HepG2 (cell line): Measurements from ENCODE around the gene DSTYK. TPM values are rescaled to one million over a fixed set of nuclear protein-coding genes. Genes with fewer than 3 reads are reported as not detected.

ENCODE experiments used
- ATAC-seq: fragments of 200-7000 bp; cut with Tn5 transposase; 3 replicates; pipeline ENCODE4 v1.9.1; 2020; ENCODE audit warnings: mild to moderate bottlenecking, moderate library complexity
- BruUV-seq: library from RNA; stranded (reverse); fragments of 400-500 nt; replicated peaks from 2 replicates; lab custom pipeline; 2021; lab: Mats Ljungman, UMichigan
- CTCF ChIA-PET: fragments of 300-600 bp; formaldehyde crosslinking; extraction: SDS; loops from one replicate; lab custom pipeline; 2021; ENCODE audit warnings: low total read pairs, inconsistent platforms, low intra/inter-chr PET ratio; lab: Yijun Ruan, JAX
- POLR2A ChIA-PET: fragments of 350-600 bp; sonication (Branson Sonifier 250); formaldehyde crosslinking; loops from one replicate; lab custom pipeline; 2020; ENCODE audit warnings: antibody characterized with exemption, inconsistent platforms; lab: Yijun Ruan, JAX
- DNase-seq: peaks from one replicate; pipeline ENCODE4 v3.0.0-alpha.2; 2015; ENCODE audit warnings: low spot score
- FAIRE-seq: peaks from 3 replicates; lab custom pipeline; 2011; peaks lifted over from hg19 to GRCh38; lab: Jason Lieb, UNC
- H2AFZ ChIP-seq: one replicate; pipeline ENCODE4 v1.6.1; 2011; ENCODE audit warnings: low read length, inconsistent platforms
- H3K27ac ChIP-seq: fragments of 300-600 bp; 3 replicates; pipeline ENCODE4 v1.8.0; 2011; ENCODE audit warnings: mixed run types, mild to moderate bottlenecking, mixed read lengths, low read length, inconsistent platforms; ENCODE audit not compliant: insufficient read depth; ENCODE audit errors: extremely low read length
- H3K27me3 ChIP-seq, 2 experiments: fragments of 200-600 bp in 1 of 2; 2 replicates in 1 of 2; 3 replicates in 1 of 2; pipeline versions ENCODE4 v1.6.0 to v1.8.0; 2011; ENCODE audit warnings: low read length in 2 of 2, mild to moderate bottlenecking in 2 of 2, moderate library complexity in 2 of 2, inconsistent platforms in 1 of 2; ENCODE audit not compliant: insufficient read depth in 2 of 2, control insufficient read depth in 1 of 2
- H3K36me3 ChIP-seq, 2 experiments: fragments of 200-600 bp in 1 of 2; replicated peaks in 1 of 2; 2 replicates in 1 of 2; 3 replicates in 1 of 2; pipeline versions ENCODE4 v1.5.1 to v1.8.0; 2011; ENCODE audit warnings: low read length in 2 of 2, inconsistent platforms in 1 of 2; ENCODE audit not compliant: insufficient read depth in 2 of 2, control insufficient read depth in 1 of 2
- H3K4me1 ChIP-seq: 2 replicates; pipeline ENCODE4 v1.5.1; 2012; ENCODE audit warnings: low read length, inconsistent platforms; ENCODE audit not compliant: insufficient read depth
- H3K4me2 ChIP-seq: 2 replicates; pipeline ENCODE4 v1.6.0; 2011; ENCODE audit warnings: low read depth, low read length, inconsistent platforms
- H3K4me3 ChIP-seq, 3 experiments: fragments of 200-600 bp in 1 of 3; sonication (generic), shearing (Covaris generic) in 1 of 3; replicated peaks in 1 of 3; 2 replicates each; pipeline ENCODE4 v1.5.1; 2011 to 2016; ENCODE audit warnings: low read length in 3 of 3, inconsistent platforms in 2 of 3, low read depth in 2 of 3, mild to moderate bottlenecking in 2 of 3, control low read depth in 1 of 3, mixed read lengths in 1 of 3; ENCODE audit not compliant: insufficient read depth in 1 of 3
- H3K79me2 ChIP-seq: one replicate; pipeline ENCODE4 v1.6.1; 2011; ENCODE audit warnings: low read length, inconsistent platforms; ENCODE audit not compliant: insufficient read depth
- H3K9ac ChIP-seq: 2 replicates; pipeline ENCODE4 v1.6.0; 2011; ENCODE audit warnings: mild to moderate bottlenecking, low read depth, low read length, inconsistent platforms; ENCODE audit not compliant: insufficient read depth
- H3K9me3 ChIP-seq: 2 replicates; pipeline ENCODE4 v1.5.1; 2012; ENCODE audit warnings: mild to moderate bottlenecking, low read length
- H4K20me1 ChIP-seq: 2 replicates; pipeline ENCODE4 v1.6.0; 2011; ENCODE audit warnings: inconsistent platforms, mild to moderate bottlenecking, low read length, moderate library complexity; ENCODE audit not compliant: insufficient read depth
- FOXA1 ChIP-seq, 2 experiments: fragments of 450-650 bp in 1 of 2; sonication (generic) in 1 of 2; formaldehyde crosslinking in 1 of 2; IDR thresholded peaks; 2 replicates each; pipeline versions ENCODE4 v1.4.0 to v1.6.1; 2016 to 2020; ENCODE audit warnings: missing genetic modification reagents in 1 of 2
- MAFF ChIP-seq: IDR thresholded peaks from 2 replicates; pipeline ENCODE4 v1.6.1; 2011; ENCODE audit warnings: low read depth, low read length, improper control_type of control experiment
- MAFK ChIP-seq, 2 experiments: IDR thresholded peaks in 1 of 2; conservative IDR thresholded peaks in 1 of 2; 2 replicates each; pipeline ENCODE4 v1.6.1; 2011; ENCODE audit warnings: improper control_type of control experiment in 2 of 2, low read length in 2 of 2
- ZNF879 ChIP-seq: sonication (generic); formaldehyde crosslinking; IDR thresholded peaks from 2 replicates; pipeline ENCODE4 v1.8.1; 2023; ENCODE audit warnings: missing genetic modification reagents
- WGBS: methylation state at CpG from one replicate; pipeline ENCODE4 v1.1.6; 2017; ENCODE audit warnings: low lambda C conversion rate; 5-methylcytosine and 5-hydroxymethylcytosine counted together
- in situ Hi-C: cut with HindIII; loops from 2 replicates; pipeline ENCODE4 v1.10.0; 2017; ENCODE audit warnings: low pct_unique_long_range_greater_than_20kb; ENCODE audit not compliant: extremely low pct_ligation_motif_present
- intact Hi-C: fragments of 100-400 bp; cut with micrococcal nuclease; formaldehyde crosslinking; loops from one replicate; pipeline ENCODE4 v1.10.0; 2022; ENCODE audit not compliant: unreplicated experiment
- polyA plus RNA-seq, 8 experiments: library from polyadenylated mRNA; depleted of rRNA in 3 of 8; stranded (reverse) in 7 of 8; unstranded in 1 of 8; fragments of >200 nt; fragmentation: Illumina TruSeq in 4 of 8; extraction: Trizol in 4 of 8; gene quantifications; 2 replicates each; pipeline versions ENCODE4 v1.2.1 to v1.2.3, GENCODE V29; 2011 to 2016; ENCODE audit warnings: low read depth in 4 of 8, missing spikeins in 1 of 8, mixed read lengths in 1 of 8; ENCODE audit not compliant: insufficient read depth in 1 of 8
- total RNA-seq, 5 experiments: library from RNA; depleted of rRNA; stranded (reverse); fragments of >200 nt; fragmentation: Illumina TruSeq; extraction: Trizol; gene quantifications; 2 replicates each; pipeline ENCODE4 v1.2.3, GENCODE V29; 2016; ENCODE audit warnings: low read depth in 1 of 5

DSTYK gene
- total and polyA plus RNA-seq, 2 of the 13 experiments (the other 11 are each of a cell fraction or from before 2014, with no cell fraction given), result 2.6 to 4.8 TPM

- no peak overlapping the region for H3K9ac ChIP-seq
- POLR2A ChIA-PET, result no interaction called here
- CTCF ChIA-PET, result no interaction called here
- no peak for DNase-seq
- 67% methylated on average over 1 of the region's 1 CpG for WGBS
- no peak overlapping the region for H3K4me3 ChIP-seq
- no peaks in the 10 kb centered on the region for H3K27me3 ChIP-seq
- H4K20me1 ChIP-seq, result no peaks in the 10 kb centered on the region
- H3K79me2 ChIP-seq, result no peaks in the 10 kb centered on the region
- no peak overlapping the region for H2AFZ ChIP-seq
- no peak overlapping the region for H3K27ac ChIP-seq
- peaks cover 25% of the 10 kb centered on the region for H3K4me1 ChIP-seq
- intact Hi-C loops, result loop anchor here (5.0 kb wide), 1 partner anchor 157 kb away; no protein-coding TSS in a partner anchor
- peak; percentile 55 for TF ChIP-seq MAFF
- TF ChIP-seq FOXA1 (IDR thresholded peaks at IDR 0.05), result no peak
- no peak for TF ChIP-seq FOXA1 (CRISPR knock-in tag; IDR thresholded peaks at IDR 0.05)
- TF ChIP-seq MAFK (conservative IDR thresholded peaks at IDR 0.05 in 1 of 2, IDR thresholded peaks at IDR 0.05 in 1 of 2; ENCODE audit: low read length in 2 of 2), result peak; percentile 77 to 78
- H3K9me3 ChIP-seq, result no peaks in the 10 kb centered on the region
- FAIRE-seq, result no peak
- H3K4me2 ChIP-seq, result no peak overlapping the region
- no peak for ATAC-seq
- in situ Hi-C loops, result no loop called here
- H3K36me3 ChIP-seq, result peaks cover 2 to 13% of the 10 kb centered on the region in 2 experiments; a peak in 3 of 5 replicates
- no TSS peak for BruUV-seq
These were observed 67.3 kb downstream of the DSTYK start for GRCh38 chr1:205144046-205144720.

GRCh38 chr1:205142102-205142469 is 69.4 kb downstream of the DSTYK start:
- Histone ChIP-seq H3K27ac (no peak overlapping the region), H3K4me1 (peaks cover 25% of the 10 kb centered on the region), H2AFZ (no peak overlapping the region), H3K9ac (no peak overlapping the region), H3K79me2 (no peaks in the 10 kb centered on the region), H3K4me3 (no peak overlapping the region), H3K36me3 (0 out of 5 replicates have a peak, but pooled peaks cover 0 to 2% of the 10 kb centered on the region in 2 experiments), H4K20me1 (no peaks in the 10 kb centered on the region), H3K4me2 (peak overlapping the region; percentile 63; the same call in 1 of the 2 replicates)
- 20% methylated on average over 2 of the region's 2 CpGs for WGBS
- CTCF ChIA-PET, result interaction anchor here (1.3 kb wide), 2 partner anchors 114 to 153 kb away, joined by 4 to 6 read pairs; no protein-coding TSS in a partner anchor
- no TSS peak for BruUV-seq
- intact Hi-C loops (loop anchor here (5.0 kb wide), 1 partner anchor 155 kb away; no protein-coding TSS in a partner anchor), in situ Hi-C loops (no loop called here)
- TF ChIP-seq ZNF879 (CRISPR knock-in tag), result no peak
- TF ChIP-seq, all 625 proteins: peak for 0
- Histone ChIP-seq H3K27me3 (no peaks in the 10 kb centered on the region), H3K9me3 (no peaks in the 10 kb centered on the region)
- FAIRE-seq (no peak), ATAC-seq (peak; percentile 18; the same call in 2 of the 3 replicates), DNase-seq (no peak)
- POLR2A ChIA-PET, result no interaction called here
